NCI-H2227 treated with DMSO at 0.1 percent for 48 hours (cell line): ENCODE results near the gene EXOC3L4.

ENCODE experiments used
- DNase-seq: peaks from one replicate; lab custom pipeline; 2025; lab: John Stamatoyannopoulos, UW

The EXOC3L4 gene

GRCh38 chr14:103133210-103134140, 39.0 kb downstream of the EXOC3L4 start:
- no peak for DNase-seq

GRCh38 chr14:103134405-103134804, 39.9 kb downstream of the EXOC3L4 start:
- DNase-seq, result no peak

- DNase-seq, result no peak
Measured at GRCh38 chr14:103134919-103135318, 40.4 kb downstream of the EXOC3L4 start.

- no peak for DNase-seq
Measured at GRCh38 chr14:103135333-103136260, 41.1 kb downstream of the EXOC3L4 start.

GRCh38 chr14:103136388-103137271, 42.1 kb downstream of the EXOC3L4 start:
- no peak for DNase-seq

- no peak for DNase-seq
Measured at GRCh38 chr14:103137689-103138300, 43.3 kb downstream of the EXOC3L4 start.

- no peak for DNase-seq
Measured at GRCh38 chr14:103138301-103139131, 44.0 kb downstream of the EXOC3L4 start.

- no peak for DNase-seq
Measured at GRCh38 chr14:103139132-103140025, 44.9 kb downstream of the EXOC3L4 start.

- DNase-seq, result peak; percentile 71
Measured at GRCh38 chr14:103140316-103141109, 46.0 kb downstream of the EXOC3L4 start.

- DNase-seq, result peak; percentile 46
Measured at GRCh38 chr14:103141117-103141796, 46.7 kb downstream of the EXOC3L4 start.

GRCh38 chr14:103142026-103142425, 47.5 kb downstream of the EXOC3L4 start:
- DNase-seq, result no peak

- DNase-seq, result no peak
Measured at GRCh38 chr14:103142721-103143302, 48.3 kb downstream of the EXOC3L4 start.

- no peak for DNase-seq
Measured at GRCh38 chr14:103143506-103143905, 49.0 kb downstream of the EXOC3L4 start.

- DNase-seq, result no peak
Measured at GRCh38 chr14:103144085-103144484, 49.6 kb downstream of the EXOC3L4 start.

GRCh38 chr14:103146141-103146709, 51.7 kb downstream of the EXOC3L4 start:
- no peak for DNase-seq

- DNase-seq, result no peak
Measured at GRCh38 chr14:103149351-103150237, 55.1 kb downstream of the EXOC3L4 start.
